Measurements from ENCODE around the gene GET4. TPM values are rescaled to one million over a fixed set of nuclear protein-coding genes. Genes with fewer than 3 reads are reported as not detected.
A peak's percentile ranks its signal among the peaks of the same experiment; 100 is the strongest.

Gene GET4, protein sequence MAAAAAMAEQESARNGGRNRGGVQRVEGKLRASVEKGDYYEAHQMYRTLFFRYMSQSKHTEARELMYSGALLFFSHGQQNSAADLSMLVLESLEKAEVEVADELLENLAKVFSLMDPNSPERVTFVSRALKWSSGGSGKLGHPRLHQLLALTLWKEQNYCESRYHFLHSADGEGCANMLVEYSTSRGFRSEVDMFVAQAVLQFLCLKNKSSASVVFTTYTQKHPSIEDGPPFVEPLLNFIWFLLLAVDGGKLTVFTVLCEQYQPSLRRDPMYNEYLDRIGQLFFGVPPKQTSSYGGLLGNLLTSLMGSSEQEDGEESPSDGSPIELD
- 24.1 and 25.9 TPM in 2 replicates for total RNA-seq (2014; rRNA removed; shearing (Covaris generic))
- 60.5 and 79.9 TPM in 2 replicates for polyA plus RNA-seq (2014; cell fraction: nucleus; rRNA removed)

DNA sequence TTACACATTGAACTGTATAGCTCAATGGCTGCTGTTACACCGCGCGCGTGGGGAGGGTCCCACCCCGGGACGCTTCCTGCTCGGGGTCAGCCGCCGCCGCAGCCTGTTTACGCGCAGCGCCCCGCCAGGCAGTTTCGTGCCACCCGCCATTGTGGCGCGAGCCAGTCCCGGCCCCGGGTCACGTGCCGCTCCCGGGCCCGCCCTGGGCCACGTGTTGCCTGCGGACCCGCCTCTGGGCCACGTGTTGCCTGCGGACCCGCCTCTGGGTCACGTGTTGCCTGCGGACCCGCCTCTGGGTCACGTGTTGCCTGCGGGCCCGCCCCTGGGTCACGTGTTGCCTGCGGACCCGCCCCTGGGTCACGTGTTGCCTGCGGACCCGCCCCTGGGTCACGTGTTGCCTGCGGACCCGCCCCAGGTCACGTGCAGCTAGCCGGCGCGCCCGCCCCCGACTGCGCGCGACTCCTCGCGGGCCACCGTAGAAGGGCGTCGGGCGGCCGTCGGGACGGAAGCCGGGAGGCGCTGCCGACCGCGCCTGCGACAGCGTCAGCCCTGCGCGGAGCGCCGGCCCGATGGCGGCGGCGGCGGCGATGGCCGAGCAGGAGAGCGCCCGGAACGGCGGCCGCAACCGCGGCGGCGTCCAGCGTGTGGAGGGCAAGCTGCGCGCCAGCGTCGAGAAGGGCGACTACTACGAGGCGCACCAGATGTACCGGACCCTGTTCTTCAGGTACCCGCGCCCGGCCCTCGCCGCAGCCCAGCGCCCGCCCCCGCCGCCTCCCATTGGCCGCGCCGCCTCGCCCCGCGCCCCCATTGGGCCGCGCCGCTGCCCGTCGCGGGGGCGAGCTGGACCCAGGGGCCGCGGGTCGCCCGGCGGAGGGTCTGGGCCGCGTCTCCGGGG is at the start of gene GET4:
Gene GET4 (plus strand): TSS at position 478 of the 895 bp plus-strand sequence. CDS start 92 bp downstream, at position 570.
- DNase-seq (ENCODE audit: extremely low read depth, low read depth) = peak; percentile 91

DNA sequence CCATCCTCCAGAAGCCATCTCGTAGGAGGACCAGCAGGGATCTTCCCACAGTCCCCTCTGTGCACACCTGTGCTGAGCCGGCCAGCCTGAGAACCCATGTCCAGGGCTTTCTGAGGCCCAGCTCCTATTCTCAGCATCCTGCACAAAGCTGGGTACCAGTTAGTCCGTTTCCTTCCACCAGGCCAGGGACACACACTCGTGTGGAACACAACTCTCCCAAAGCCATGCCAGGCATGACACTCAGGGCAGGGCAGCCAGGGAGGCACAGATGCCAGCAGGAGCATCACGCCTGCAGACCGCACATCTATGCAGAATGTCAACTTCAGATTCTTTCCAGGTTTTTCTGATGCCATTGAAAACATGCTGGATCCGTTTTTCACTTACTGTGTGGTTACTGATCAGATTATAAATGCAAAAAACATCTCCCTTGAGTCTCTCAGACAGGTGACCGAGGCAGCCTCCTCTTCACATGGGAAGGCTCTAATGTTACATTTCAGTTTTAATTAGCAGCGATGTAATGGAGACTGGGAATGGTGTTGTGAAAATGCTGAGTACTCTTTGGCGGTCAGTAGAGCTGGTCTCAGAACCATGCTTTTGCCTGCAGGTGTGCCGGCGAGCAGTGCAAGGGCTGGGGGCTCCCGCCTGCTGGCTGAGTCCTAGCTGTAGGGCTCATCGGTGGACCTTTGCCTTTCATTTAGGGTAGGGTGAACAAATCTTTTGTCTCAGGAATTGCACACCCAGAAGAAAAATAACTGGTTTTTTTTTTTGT is 47.4 kb upstream of the GET4 start:
- DNase-seq (ENCODE audit: extremely low read depth, low read depth) = no peak

DNA sequence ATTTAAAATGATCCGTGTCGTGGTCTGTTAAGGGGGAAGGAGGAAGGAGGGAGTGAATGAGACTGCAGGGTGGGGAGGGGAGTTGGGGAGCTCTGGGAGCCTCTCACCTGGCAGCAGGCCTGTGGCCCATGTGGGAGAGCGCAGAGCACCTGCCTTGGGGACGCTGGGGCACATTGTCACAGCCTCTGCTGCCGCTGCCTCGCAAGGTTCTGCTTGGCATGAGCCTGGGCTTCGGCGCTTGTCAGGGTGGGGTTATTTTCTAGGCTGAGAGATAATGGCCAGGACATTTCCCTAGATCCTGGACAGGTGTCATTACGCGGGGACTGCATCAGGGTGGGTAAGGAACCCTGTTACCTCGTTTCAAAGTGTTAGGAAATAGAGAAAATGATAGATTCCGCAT is 46.3 kb upstream of the GET4 start:
- DNase-seq (ENCODE audit: extremely low read depth, low read depth) = no peak

DNA sequence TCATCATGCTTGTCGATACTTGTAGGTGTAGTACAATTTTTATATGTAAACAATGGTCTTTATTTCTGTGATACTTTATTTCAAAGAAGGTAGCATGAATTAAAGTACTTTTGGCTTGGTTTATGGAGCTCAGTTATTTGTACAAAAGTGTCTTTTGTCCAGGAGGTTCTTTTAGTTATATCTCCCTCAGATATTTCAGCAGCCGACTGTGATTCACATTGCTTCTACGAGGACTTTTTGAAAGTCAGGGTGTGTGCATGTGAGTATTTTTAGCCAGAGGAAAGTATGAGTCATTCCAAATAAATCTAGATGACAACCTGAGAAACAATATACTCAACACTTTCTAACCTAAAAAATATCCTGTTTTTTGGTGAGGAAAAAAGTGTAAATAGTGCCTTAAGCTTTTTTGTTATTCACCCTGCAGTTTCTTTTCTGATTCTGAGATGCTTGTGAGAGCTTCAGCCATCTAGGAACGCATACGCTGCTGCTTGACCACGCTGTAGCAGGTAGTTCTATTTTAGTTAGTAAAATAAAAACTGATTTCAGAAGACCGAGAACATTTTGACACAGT is 44.7 kb upstream of the GET4 start:
- peak; percentile 63 for DNase-seq (ENCODE audit: extremely low read depth, low read depth)

DNA sequence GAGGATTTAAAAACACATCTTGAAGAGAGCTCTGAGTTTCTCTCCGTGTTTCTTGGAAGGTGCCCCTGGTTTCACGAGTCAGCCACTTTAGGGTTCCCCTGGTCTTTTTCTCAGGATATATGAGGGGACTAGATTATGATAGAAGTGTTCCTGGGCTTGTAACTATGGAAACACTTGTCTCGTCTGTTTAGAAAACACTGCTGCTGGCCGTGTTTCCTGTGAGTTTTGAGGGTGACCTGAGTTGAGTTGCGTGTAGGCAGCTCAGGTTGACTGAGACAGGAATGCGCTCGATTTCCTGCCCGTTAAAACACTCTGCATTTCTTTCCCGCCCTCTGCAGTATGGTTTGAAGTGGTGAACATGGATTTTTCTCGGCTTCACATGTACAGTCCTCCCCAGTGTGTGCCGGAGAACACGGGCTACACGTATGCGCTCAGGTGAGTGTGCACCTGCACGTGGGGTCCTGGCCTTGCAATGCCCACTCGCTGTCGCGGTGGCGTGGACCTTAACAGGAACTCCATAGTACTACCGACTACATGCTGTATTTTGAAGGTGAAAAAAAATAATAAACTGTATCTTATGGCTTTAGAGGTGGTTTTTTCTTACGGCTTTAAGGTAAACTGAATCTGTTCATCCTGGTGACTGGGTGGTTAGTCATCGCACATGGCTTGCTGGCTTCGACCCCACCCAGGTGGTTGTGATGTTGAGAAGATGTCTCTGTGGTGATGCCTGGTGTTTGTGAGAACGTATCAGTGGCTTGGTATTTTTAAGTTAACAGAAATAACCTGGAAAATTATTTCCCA is 44.0 kb upstream of the GET4 start, which contains the start of gene SUN1:
Gene SUN1 (plus strand): TSS at position 310 of the 801 bp plus-strand sequence. CDS start 49 bp downstream, at position 359.
- DNase-seq (ENCODE audit: extremely low read depth, low read depth) = no peak

DNA sequence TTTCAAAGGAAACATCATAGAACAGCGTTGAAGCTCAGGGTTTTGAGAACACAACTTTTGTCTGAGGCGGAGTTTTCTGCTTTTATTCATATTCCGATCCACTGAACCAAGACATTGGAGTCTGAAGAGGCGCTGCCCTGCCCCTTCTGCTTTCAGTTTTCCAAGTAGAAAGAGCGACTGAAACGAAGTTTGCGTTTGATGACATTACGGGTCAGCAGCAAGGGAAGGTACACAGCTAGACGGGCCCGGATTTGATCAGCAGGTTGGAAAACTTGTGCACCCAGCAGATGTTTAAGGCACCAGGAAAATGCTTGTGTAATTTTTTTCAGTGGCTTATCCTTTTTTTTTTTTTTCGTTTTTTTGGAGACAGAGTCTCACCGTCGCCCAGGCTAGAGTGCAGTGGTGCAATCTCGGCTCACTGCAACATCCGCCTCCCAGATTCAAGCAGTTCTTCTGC is 43.4 kb upstream of the GET4 start:
- DNase-seq (ENCODE audit: extremely low read depth, low read depth) = no peak

DNA sequence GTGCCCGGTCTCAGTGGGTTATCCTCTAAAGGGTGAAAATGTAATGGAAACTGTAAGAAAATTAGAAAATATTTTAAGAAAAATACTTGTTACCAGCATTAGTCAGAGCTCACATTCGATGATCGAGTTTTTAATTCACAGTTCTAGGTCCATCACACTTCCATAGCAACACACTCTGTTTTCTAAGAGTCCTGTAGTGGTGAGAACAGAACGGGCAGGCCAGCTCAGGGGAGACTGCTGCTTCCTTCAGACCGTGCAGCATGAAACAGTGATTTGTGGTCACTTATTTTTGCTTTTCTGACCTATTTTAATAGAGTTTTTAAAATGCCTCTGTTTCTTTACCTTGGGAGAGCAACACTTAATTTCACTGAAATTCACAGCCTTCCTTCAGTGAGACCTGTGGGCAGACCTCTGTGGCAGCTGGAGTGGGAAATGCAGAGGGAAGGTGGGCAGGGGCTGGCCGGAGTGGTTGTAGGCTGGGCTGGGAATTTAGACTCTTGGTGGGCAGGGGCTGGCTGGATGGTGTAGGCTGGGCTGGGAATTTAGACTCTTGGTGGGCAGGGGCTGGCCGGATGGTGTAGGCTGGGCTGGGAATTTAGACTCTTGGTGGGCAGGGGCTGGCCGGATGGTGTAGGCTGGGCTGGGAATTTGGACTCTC is 42.6 kb upstream of the GET4 start:
- no peak for DNase-seq (ENCODE audit: extremely low read depth, low read depth)

DNA sequence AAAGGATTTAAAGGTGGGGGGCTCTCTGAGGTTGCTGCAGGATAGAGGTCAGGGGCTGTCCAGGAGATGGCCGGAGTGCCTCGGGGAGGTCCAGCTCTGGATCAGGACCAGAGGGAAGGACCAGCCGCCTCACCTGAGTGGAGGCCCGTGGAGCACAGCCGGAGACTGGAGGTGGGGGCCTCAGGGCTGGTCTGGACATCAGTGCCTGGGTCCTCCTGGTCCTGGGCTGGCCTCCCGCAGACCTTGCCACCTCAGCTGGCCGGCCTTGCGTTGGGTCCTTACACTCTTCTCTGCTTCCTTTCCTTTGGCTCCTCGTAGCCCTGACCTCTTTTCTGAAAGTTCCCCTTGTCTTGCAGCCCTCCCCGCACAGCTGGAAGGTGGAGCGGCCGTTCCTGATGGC is 42.1 kb upstream of the GET4 start:
- no peak for DNase-seq (ENCODE audit: extremely low read depth, low read depth)

DNA sequence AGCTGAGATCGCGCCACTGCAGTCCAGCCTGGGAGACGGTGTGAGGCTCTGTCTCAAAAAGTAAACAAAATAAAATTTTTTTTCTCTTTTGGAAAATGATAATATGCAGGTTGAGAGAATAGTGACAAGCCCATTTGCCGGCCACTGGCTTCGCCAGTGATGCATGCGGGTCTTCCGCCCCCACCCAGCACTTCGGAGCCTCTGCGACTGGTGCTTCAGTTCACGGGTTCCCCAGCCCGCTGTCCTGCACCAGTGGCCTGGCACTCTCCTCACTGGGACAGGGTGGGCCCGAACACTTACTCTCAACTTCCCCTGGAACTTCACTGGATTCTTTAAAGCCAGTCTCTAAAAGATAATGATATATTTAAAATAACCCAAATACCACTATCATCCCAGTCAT is 41.3 kb upstream of the GET4 start:
- no peak for DNase-seq (ENCODE audit: extremely low read depth, low read depth)

DNA sequence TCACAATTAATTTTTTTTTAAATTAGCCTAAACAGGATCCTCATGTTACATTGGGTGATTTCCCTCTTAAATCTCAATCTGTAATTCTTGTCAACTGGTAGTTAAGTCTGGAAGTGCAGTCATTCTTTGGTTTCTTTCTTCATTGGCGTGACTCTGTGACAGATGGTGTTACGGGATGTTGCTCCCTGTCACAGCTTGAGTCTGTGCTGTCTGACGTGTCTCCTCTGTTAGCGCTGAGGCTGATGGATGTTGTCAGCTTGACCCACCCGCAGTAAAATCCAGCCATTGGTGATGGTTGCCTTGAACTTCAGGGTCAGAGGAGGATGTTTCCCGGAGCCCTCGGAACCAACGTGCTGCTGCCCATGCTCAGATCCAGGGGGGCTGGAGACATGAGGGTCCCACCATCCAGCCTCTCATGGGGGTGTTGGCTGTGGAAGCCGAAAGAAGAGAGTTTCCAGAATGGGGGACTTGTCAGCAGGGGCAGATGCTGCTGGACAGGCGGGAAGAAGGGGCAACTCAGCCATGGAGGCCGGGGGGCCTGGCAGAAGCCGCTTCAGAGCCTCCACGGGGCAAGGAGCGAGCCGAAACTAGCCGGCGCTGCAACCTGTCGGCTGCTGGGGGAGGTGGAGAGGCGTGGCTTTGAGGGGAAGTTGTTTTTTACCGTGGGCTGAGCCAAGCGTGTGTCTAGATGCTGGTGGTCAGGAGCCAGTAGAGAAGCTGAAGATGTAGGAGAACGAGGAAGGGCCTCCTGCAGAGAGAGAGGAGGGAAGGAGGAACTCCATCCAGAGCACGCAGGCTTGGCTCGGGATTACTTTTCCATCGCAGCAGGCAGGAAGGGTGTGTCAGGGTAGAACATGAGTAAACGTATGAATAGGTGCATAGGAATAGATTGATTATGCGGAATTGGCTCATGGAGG is 40.6 kb upstream of the GET4 start:
- no peak for DNase-seq (ENCODE audit: extremely low read depth, low read depth)

DNA sequence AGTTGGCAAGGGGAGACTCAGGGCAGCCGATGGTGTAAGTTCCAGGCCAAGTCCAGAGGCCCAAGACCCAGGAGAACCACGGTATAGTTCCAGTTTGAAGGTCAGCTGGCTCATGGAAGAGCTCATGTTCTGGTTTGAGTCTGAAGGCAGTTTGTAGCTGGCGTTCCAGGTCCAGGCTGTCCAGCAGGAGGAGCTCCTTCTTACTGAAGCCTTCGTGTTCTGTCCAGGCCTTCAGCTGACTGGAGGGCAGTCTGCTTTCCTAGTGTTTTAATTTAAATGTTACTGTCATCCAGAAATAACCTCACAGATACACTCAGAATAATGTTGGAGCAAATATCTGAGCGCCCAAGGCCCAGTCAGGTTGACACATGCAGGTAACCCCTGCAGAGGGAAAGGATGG is 39.9 kb upstream of the GET4 start:
- DNase-seq (ENCODE audit: extremely low read depth, low read depth) = peak; percentile 39

DNA sequence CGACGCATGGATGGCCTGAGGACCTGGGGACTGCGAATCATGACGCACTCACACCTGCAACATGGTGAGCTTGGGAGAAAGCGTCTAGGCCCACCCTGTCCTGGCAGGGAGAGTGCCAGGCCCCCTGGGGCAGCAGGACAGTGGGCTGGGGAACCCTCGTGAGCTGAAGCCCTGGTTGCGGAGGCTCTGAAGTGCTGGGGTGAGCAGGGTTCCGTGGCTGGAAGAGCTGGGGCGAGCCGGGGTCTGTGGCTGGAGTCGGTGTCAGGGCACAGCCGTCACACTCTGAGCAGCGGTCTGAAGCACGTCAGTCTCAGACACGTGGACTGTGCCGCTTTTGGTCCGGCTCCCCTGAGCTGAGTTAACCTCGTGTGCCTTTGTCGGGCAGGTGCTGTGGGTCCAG is 39.4 kb upstream of the GET4 start:
- no peak for DNase-seq (ENCODE audit: extremely low read depth, low read depth)

DNA sequence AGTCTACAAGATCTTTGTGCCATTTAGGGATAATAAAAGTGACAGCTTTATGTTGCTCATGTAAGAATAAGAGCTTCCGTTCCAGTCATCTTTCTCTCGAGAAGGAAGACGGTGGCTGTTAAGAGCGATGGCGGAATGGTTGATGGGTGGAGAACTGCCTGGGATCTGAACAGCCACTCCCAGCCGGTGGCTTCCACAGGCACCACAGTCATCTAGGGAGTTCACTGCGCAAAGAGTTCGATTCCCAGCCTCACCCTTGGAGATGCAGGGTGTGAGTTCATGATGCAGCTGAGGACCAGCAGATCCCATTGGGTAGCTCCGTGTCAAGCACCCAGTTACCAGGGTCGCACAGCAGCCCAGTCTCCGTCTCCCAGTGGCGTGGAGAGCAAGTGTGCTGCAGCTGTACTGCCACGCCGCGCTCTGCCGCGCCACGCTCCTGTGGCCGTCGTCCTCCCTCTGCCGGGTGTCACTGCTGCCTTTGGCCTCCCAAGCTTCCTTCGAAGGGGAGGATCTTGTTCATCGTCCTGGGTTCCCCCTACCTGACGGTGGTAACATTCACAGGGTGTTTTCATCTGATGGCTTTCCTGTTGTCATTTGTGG is 36.3 kb upstream of the GET4 start:
- no peak for DNase-seq (ENCODE audit: extremely low read depth, low read depth)

DNA sequence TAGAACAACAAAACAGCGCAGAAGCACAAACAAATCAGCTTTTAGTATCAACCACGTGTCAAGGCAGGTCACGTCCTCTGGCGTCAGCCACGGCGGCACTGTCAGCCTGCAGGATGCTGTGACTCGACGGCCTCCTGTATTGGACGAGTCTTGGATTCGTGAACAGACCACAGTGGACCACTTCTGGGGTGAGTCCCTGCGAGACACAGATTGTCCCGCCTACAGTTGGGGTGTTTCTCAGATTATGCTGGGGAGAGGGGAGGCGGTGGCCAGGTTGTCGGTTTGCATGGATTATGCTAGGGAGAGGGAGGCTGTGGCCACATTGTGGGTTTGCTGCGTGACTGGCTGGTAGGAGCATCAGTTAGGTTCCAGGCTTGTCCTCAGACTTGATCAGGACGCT is 34.4 kb upstream of the GET4 start:
- DNase-seq (ENCODE audit: extremely low read depth, low read depth) = no peak

DNA sequence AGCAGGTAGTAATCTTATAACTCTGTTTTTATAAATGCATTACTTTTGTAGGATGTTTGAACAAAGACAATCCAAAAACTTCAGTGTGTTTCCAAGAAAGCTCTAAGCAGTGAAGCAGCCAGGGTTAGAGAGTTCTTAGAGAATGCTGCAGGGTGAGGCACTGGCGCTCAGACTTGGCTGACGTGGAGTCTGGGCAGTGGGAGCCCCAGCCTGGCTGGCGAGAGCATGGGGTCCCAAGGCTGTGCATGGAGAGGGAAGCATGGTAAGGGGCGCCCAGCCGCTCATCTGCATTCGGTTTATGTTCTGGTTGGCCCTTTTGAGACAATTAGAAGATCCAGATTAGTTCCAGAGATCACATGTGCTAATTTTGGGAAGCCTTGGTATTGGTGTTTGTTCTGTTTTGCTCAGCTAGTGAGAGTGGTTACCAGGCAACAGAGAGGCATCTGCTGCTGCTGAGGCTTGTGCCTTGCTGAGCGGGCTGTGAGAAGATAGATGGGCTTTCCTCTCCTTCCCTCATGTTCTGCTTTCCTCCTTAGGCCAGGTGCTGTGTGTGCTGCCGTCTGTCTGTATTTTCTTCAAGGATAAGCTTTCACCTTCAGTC is 33.8 kb upstream of the GET4 start:
- DNase-seq (ENCODE audit: extremely low read depth, low read depth) = no peak

DNA sequence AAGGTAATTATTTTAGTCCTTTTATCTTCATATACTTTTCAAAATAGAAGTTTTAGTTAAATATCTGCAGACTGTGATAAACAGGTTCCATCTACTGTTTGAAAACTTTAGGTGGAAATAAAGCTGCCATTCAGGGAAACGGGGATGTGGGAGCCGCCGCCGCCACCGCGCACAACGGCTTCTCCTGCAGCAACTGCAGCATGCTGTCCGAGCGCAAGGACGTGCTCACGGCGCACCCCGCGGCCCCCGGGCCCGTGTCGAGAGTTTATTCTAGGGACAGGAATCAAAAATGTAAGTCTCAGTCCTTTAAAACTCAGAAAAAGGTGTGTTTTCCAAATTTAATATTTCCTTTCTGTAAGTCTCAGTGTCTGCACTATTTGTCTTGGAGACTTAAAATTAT is 33.1 kb upstream of the GET4 start:
- no peak for DNase-seq (ENCODE audit: extremely low read depth, low read depth)

DNA sequence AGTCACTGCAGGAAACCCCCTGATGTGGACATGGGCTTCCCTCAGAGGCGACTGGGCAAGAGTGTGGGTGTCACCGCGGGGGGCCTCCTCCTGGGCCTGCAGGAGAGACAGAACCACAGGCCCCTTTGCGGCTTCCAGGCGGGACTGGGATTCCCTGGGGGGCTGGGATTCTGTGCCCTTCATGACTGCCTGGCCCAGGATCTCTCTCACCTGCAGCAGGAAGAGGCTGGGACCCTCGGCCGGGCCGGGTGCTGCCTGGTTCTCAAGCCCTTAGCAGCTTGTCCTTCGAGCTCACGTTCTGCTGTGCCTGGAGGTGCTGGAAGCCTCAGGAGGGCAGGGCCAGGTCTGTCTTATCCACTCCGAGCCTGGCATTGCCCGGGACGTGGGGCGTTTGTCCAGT is 32.3 kb upstream of the GET4 start:
- no peak for DNase-seq (ENCODE audit: extremely low read depth, low read depth)

All from NCI-H460 (cell line).